PFSK-1 (cell line): ENCODE results near the gene DIAPH3.

ENCODE experiments used
- FOXP2 ChIP-seq: optimal IDR thresholded peaks from 2 replicates; pipeline ENCODE3; 2011; ENCODE audit warnings: borderline replicate concordance, control low read depth, inconsistent platforms; ENCODE audit not compliant: insufficient read depth; ENCODE audit errors: extremely low read length, extremely low read depth
- POLR2AphosphoS5 ChIP-seq: IDR thresholded peaks from 2 replicates; pipeline ENCODE4 v1.6.1; 2012; ENCODE audit warnings: low read depth, mild to moderate bottlenecking, control low read depth, low read length, moderate library complexity
- SIN3A ChIP-seq: IDR thresholded peaks from 2 replicates; pipeline ENCODE4 v1.6.1; 2012; ENCODE audit warnings: mild to moderate bottlenecking, low read length, moderate library complexity, borderline replicate concordance; ENCODE audit not compliant: insufficient read depth
- TAF1 ChIP-seq: IDR thresholded peaks from 2 replicates; pipeline ENCODE4 v1.6.1; 2012; ENCODE audit warnings: low read length, control low read depth, borderline replicate concordance; ENCODE audit not compliant: insufficient read depth
- TF ChIP-seq, protein P1 (sequence below), 2 experiments: IDR thresholded peaks; 2 replicates each; pipeline versions ENCODE4 v1.6.1 to v1.8.0; 2011 to 2012; ENCODE audit warnings: low read depth in 2 of 2, low read length in 2 of 2, control low read depth in 1 of 2, inconsistent platforms in 1 of 2, mild to moderate bottlenecking in 1 of 2, moderate library complexity in 1 of 2; ENCODE audit not compliant: insufficient read depth in 1 of 2

Gene DIAPH3

DNA sequence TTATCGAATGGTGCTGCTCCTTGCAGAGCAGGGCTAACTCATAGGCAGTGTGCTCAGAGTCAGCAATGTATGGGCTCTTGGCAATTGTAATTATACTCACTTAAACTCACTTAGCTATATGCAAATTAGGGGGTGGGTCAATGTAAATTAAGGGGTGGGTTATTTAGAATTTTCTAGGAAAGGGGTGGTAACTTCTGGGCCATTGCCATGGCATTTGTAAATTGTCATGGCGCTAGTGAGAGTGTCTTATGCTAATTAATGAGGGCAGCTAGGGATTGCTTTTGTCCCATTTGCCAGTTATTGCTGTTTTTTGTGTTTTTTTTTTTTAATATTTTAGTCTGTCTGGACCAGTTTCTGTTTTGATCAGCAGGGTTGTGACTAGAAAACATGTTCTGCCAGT is 68.4 kb downstream of the DIAPH3 start:
- TF ChIP-seq, protein P1, sequence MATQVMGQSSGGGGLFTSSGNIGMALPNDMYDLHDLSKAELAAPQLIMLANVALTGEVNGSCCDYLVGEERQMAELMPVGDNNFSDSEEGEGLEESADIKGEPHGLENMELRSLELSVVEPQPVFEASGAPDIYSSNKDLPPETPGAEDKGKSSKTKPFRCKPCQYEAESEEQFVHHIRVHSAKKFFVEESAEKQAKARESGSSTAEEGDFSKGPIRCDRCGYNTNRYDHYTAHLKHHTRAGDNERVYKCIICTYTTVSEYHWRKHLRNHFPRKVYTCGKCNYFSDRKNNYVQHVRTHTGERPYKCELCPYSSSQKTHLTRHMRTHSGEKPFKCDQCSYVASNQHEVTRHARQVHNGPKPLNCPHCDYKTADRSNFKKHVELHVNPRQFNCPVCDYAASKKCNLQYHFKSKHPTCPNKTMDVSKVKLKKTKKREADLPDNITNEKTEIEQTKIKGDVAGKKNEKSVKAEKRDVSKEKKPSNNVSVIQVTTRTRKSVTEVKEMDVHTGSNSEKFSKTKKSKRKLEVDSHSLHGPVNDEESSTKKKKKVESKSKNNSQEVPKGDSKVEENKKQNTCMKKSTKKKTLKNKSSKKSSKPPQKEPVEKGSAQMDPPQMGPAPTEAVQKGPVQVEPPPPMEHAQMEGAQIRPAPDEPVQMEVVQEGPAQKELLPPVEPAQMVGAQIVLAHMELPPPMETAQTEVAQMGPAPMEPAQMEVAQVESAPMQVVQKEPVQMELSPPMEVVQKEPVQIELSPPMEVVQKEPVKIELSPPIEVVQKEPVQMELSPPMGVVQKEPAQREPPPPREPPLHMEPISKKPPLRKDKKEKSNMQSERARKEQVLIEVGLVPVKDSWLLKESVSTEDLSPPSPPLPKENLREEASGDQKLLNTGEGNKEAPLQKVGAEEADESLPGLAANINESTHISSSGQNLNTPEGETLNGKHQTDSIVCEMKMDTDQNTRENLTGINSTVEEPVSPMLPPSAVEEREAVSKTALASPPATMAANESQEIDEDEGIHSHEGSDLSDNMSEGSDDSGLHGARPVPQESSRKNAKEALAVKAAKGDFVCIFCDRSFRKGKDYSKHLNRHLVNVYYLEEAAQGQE (IDR thresholded peaks at IDR 0.05; ENCODE audit: insufficient read depth in 1 of 2, low read depth in 2 of 2, low read length in 2 of 2) = no peak
- no peak for TF ChIP-seq POLR2AphosphoS5
- TF ChIP-seq TAF1 = no peak
- no peak for TF ChIP-seq SIN3A
- TF ChIP-seq FOXP2 = no peak

DNA sequence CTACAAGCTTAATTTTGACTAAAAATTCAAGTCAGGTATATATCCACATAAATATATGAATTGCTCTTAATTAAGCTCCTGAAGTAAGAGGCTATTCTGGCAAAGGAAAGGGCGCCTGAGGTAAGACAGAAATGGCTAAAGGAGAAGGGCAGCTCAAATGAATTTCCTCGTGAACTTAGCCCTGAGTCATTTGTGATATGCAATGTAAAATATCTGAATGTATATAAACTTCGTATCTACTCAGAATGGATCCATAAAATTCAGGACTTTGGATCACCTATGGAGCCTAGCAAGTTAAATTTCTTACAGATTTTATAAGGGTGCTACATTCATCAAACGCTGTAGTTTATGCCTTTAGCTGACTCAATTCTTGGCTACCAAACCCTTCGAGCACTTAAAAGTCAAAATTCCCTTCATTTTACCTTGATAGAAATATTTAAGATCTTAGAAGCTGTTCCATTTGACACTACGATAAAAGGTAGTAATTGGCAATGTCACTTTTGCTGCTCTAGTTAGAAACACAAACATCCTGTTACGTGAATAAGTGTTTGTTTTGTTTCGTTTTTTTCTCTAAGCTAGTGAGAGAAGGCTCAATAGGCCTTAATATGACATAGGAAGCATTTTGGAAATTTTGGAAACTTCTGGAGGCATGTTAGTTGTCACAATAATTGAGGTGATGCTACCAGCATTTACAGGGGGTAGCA is 69.2 kb downstream of the DIAPH3 start:
- no peak for TF ChIP-seq FOXP2
- TF ChIP-seq, protein P1 (IDR thresholded peaks at IDR 0.05; ENCODE audit: insufficient read depth in 1 of 2, low read depth in 2 of 2, low read length in 2 of 2) = no peak
- no peak for TF ChIP-seq POLR2AphosphoS5
- no peak for TF ChIP-seq TAF1
- TF ChIP-seq SIN3A = no peak

DNA sequence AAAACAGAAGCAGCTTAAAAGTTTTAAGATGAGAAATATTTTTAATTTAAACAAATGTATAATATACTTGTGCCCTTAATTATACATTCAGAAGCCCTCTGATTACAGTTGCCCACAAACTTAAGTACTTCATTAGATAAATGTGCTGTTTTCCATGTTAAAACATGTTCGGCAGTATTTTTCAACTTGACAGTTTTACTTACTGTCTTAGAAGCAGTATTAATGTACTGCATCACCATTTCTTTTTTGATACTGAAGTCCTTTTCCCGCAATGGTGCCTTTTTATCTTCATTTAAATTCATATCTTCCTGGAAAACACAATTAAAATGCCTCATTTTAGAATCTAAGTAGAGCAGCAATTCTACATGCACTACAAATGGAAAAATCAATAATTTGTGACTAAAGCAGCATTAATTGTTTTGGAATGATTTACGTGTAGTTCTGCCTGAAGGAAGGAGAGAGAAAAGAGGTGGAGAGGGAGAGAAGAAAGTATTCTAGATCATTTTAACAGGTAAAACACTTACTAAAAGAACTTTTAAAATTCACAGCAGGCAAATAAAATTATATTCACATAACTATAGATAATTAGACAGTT is 70.2 kb downstream of the DIAPH3 start:
- TF ChIP-seq SIN3A = no peak
- TF ChIP-seq TAF1 = no peak

DNA sequence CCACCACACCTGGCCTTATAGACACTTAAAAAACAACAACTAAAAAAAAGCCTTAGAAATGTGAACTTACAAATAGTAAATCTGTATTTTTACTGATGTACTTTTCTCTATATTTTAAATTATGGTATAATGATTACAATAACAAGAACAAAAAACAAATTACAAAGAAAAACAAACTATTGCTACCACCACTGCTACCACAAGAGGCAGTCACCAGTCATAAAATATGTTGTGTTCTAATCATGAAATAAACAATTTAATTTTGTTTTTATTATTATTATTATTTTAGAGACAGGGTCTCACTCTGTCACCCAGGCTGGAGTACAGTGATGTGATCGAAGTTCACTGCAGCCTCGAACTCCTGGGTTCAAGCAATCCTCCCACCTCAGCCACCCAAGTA is 72.2 kb downstream of the DIAPH3 start:
- no peak for TF ChIP-seq TAF1
- TF ChIP-seq POLR2AphosphoS5 = no peak
- no peak for TF ChIP-seq FOXP2
- TF ChIP-seq SIN3A = no peak
- TF ChIP-seq, protein P1 (IDR thresholded peaks at IDR 0.05; ENCODE audit: insufficient read depth in 1 of 2, low read depth in 2 of 2, low read length in 2 of 2) = no peak

DNA sequence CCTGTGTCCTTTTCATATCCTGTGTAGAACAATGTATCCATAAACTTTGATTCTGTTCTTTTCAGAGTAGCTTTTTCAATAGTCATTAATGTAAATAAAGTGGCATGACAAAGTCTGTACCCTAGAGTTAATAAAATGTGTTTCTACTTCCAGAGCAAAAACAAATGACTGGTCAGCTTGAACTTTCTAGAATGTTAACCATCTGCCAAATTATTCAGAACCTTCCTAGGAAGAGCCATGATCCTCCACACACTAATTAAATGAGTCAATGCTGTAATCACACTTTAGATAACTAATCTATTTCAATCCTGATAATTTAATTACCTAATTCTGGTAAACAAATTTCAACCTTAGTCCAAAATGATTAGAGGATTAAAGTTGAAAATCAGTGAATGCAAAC is 73.2 kb downstream of the DIAPH3 start:
- no peak for TF ChIP-seq TAF1
- no peak for TF ChIP-seq POLR2AphosphoS5
- no peak for TF ChIP-seq FOXP2
- TF ChIP-seq SIN3A = no peak
- TF ChIP-seq, protein P1 (IDR thresholded peaks at IDR 0.05; ENCODE audit: insufficient read depth in 1 of 2, low read depth in 2 of 2, low read length in 2 of 2) = no peak
